PFSK-1 (cell line): Measurements from ENCODE around the gene RASSF10.

Source experiments
- FOXP2 ChIP-seq: optimal IDR thresholded peaks from 2 replicates; pipeline ENCODE3; 2011; ENCODE audit warnings: borderline replicate concordance, control low read depth, inconsistent platforms; ENCODE audit not compliant: insufficient read depth; ENCODE audit errors: extremely low read length, extremely low read depth
- POLR2AphosphoS5 ChIP-seq: IDR thresholded peaks from 2 replicates; pipeline ENCODE4 v1.6.1; 2012; ENCODE audit warnings: low read depth, mild to moderate bottlenecking, control low read depth, low read length, moderate library complexity
- SIN3A ChIP-seq: IDR thresholded peaks from 2 replicates; pipeline ENCODE4 v1.6.1; 2012; ENCODE audit warnings: mild to moderate bottlenecking, low read length, moderate library complexity, borderline replicate concordance; ENCODE audit not compliant: insufficient read depth
- TAF1 ChIP-seq: IDR thresholded peaks from 2 replicates; pipeline ENCODE4 v1.6.1; 2012; ENCODE audit warnings: low read length, control low read depth, borderline replicate concordance; ENCODE audit not compliant: insufficient read depth
- TF ChIP-seq, protein P1 (sequence below), 2 experiments: IDR thresholded peaks; 2 replicates each; pipeline versions ENCODE4 v1.6.1 to v1.8.0; 2011 to 2012; ENCODE audit warnings: low read depth in 2 of 2, low read length in 2 of 2, control low read depth in 1 of 2, inconsistent platforms in 1 of 2, mild to moderate bottlenecking in 1 of 2, moderate library complexity in 1 of 2; ENCODE audit not compliant: insufficient read depth in 1 of 2

The RASSF10 gene

GRCh38 chr11:13010749-13011465, 1.8 kb downstream of the RASSF10 start:
- TF ChIP-seq TAF1 (no peak), SIN3A (no peak), FOXP2 (no peak), POLR2AphosphoS5 (no peak)
- TF ChIP-seq, protein P1, sequence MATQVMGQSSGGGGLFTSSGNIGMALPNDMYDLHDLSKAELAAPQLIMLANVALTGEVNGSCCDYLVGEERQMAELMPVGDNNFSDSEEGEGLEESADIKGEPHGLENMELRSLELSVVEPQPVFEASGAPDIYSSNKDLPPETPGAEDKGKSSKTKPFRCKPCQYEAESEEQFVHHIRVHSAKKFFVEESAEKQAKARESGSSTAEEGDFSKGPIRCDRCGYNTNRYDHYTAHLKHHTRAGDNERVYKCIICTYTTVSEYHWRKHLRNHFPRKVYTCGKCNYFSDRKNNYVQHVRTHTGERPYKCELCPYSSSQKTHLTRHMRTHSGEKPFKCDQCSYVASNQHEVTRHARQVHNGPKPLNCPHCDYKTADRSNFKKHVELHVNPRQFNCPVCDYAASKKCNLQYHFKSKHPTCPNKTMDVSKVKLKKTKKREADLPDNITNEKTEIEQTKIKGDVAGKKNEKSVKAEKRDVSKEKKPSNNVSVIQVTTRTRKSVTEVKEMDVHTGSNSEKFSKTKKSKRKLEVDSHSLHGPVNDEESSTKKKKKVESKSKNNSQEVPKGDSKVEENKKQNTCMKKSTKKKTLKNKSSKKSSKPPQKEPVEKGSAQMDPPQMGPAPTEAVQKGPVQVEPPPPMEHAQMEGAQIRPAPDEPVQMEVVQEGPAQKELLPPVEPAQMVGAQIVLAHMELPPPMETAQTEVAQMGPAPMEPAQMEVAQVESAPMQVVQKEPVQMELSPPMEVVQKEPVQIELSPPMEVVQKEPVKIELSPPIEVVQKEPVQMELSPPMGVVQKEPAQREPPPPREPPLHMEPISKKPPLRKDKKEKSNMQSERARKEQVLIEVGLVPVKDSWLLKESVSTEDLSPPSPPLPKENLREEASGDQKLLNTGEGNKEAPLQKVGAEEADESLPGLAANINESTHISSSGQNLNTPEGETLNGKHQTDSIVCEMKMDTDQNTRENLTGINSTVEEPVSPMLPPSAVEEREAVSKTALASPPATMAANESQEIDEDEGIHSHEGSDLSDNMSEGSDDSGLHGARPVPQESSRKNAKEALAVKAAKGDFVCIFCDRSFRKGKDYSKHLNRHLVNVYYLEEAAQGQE (IDR thresholded peaks at IDR 0.05; ENCODE audit: insufficient read depth in 1 of 2, low read depth in 2 of 2, low read length in 2 of 2) = no peak

DNA sequence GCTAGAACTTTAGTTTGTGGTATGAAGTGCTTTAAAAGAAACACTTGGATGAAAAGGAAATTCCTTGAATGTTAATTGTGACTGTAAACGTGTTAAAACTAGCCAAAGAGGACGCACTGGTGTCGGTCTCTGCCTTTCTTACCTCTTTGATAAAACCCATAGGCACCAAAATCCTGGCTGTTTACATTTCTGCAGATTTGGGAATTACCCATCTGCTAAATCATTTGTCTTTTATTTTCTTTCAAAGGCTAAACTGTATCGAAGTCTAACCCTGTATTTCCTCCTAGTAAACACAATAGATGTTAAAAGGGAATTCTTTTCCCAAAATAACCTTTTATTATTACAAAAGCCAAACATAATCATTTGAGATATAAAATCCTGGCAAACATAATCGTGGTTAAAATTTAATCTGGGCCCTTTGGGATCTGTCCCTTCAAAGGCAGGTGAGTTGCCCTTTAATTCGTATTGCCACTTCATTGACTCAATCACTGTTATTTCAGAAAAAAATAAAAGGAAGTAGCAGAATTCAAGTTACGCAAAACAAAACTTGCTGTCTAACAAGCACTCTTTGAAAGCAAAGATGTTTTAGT, 2.4 kb downstream of the RASSF10 start:
- TF ChIP-seq, protein P1 (IDR thresholded peaks at IDR 0.05; ENCODE audit: insufficient read depth in 1 of 2, low read depth in 2 of 2, low read length in 2 of 2) = no peak
- no peak for TF ChIP-seq POLR2AphosphoS5

DNA sequence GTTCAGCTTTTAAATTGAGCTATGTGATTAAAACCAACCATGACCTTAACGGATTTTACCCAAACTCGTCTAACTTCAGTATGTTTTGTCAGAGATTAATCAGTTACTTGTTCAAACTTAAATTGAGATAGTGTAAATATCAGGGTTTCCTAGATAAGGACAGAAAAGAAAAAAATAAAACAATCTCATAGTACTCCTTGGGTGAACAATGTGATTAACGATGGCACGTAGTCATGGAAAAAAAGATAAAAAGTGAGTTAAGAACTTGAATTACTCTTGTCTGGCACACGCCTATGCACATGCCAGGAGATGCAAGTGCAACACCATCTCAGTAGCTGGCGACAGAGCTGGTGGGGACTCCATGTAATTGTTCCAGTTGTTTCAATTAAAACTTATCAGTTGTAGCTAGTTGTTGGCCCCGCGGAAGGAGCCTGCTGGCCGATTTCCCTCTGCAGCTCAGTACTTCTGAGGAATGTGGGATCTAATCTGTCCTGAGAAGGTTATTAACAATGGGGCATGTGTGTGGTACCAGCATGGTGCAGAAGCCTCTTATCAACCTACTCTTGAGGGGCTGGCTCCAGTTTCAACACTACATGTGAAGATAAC, 3.0 kb downstream of the RASSF10 start:
- TF ChIP-seq TAF1 (no peak), FOXP2 (no peak), POLR2AphosphoS5 (no peak), SIN3A (no peak)
- TF ChIP-seq, protein P1 (IDR thresholded peaks at IDR 0.05; ENCODE audit: insufficient read depth in 1 of 2, low read depth in 2 of 2, low read length in 2 of 2) = no peak

GRCh38 chr11:13013054-13013488, 4.0 kb downstream of the RASSF10 start:
- TF ChIP-seq, protein P1 (IDR thresholded peaks at IDR 0.05; ENCODE audit: insufficient read depth in 1 of 2, low read depth in 2 of 2, low read length in 2 of 2) = no peak

DNA sequence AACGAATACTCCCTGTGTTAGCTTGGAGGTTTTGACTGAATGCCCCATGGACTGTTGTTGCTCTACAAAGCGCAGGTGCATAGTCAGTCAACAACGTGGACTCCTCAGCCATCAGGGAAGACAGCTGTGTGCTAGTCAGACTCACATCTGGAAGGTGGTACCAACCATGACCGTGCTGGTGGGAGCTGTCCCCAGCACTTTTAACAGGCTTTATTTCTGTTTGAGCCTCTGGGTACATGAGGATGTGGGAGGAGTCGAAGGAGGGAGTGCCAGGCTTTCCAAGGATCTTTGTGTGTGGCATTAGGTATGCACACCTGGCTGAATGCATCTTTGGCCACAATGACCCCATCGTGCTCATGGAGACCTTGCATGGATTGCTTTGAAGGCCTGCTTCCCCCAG, 6.6 kb downstream of the RASSF10 start:
- TF ChIP-seq FOXP2 (no peak), POLR2AphosphoS5 (no peak), SIN3A (no peak), TAF1 (no peak)
- TF ChIP-seq, protein P1 (IDR thresholded peaks at IDR 0.05; ENCODE audit: insufficient read depth in 1 of 2, low read depth in 2 of 2, low read length in 2 of 2) = peak in 1 of 2 experiments; percentile 78; a peak in 2 of 4 replicates
